ENCODE results near the gene TGM1.
"Not testable (repeated sequence)": the region's sequence is repeated elsewhere in the genome, so short reads cannot be mapped to it uniquely, and the experiment has no call there.

The TGM1 gene

DNA sequence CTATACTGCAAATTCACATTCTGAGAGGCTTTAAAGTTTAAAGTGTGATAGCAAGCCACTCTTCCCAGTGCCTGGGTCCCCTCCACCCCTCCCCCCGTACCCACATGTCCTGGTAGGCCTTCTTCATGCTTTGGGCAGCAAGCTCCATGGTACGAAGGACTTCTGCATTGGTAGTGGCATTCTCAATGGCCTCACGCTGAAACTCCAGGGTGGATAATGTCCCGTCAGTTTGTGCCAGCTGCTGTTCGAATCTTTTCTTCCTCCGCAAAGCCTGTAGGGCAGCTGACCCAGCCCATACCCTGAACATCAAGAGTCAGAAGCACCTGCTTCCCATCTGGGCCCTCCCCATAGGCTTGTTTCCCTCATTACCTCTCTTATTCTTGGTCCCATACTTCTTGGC is 51.7 kb downstream of the TGM1 start:
- no peak overlapping the region for H3K9ac ChIP-seq (ENCODE audit: low read depth, low read length)
- H3K36me3 ChIP-seq (ENCODE audit: insufficient read depth, low read length) = peaks cover 11% of the 10 kb centered on the region; the same call in 1 of the 2 replicates
- peaks cover 4% of the 10 kb centered on the region; the same call in 1 of the 2 replicates for H3K4me1 ChIP-seq (ENCODE audit: insufficient read depth, low read length)
- H3K9me3 ChIP-seq (ENCODE audit: control insufficient read depth, insufficient read depth, low read length) = no peaks in the 10 kb centered on the region

DNA sequence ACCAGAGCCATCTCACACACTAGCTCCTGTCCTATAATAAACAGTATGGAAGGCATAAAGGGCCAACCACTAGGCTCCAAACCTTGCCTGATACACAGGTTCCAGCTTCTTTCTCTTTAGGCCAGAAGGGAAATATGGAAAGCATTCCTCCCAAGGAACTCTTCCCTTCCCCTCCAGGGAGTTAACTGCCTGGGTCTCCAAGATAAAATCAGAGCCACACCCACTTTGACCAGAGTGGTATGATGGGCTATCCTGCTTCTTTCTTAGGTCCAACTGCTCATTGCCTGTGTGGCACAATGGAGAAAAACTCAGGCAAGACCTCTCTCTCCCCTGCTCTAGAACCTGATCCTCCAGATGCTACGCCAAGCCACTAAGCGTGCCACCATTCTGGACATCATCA is 55.4 kb downstream of the TGM1 start:
- no peaks in the 10 kb centered on the region for H3K4me1 ChIP-seq (ENCODE audit: insufficient read depth, low read length)
- H3K36me3 ChIP-seq (ENCODE audit: insufficient read depth, low read length) = peaks cover 18% of the 10 kb centered on the region; the same call in 1 of the 2 replicates
- no peaks in the 10 kb centered on the region for H3K9me3 ChIP-seq (ENCODE audit: control insufficient read depth, insufficient read depth, low read length)
- no peak overlapping the region for H3K9ac ChIP-seq (ENCODE audit: low read depth, low read length)

DNA sequence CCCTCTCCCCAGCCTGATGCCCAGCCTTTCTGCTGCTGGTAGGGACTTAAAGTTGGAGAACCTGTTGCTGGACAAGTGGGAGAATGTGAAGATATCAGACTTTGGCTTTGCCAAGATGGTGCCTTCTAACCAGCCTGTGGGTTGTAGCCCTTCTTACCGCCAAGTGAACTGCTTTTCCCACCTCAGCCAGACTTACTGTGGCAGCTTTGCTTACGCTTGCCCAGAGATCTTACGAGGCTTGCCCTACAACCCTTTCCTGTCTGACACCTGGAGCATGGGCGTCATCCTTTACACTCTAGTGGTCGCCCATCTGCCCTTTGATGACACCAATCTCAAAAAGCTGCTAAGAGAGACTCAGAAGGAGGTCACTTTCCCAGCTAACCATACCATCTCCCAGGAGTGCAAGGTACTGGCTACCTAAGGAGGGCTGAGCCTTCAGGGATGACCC is 55.8 kb downstream of the TGM1 start:
- Histone ChIP-seq H3K9ac (ENCODE audit: low read depth, low read length) (no peak overlapping the region), H3K9me3 (ENCODE audit: control insufficient read depth, insufficient read depth, low read length) (no peaks in the 10 kb centered on the region), H3K36me3 (ENCODE audit: insufficient read depth, low read length) (peaks cover 18% of the 10 kb centered on the region; the same call in 1 of the 2 replicates), H3K4me1 (ENCODE audit: insufficient read depth, low read length) (no peaks in the 10 kb centered on the region)

DNA sequence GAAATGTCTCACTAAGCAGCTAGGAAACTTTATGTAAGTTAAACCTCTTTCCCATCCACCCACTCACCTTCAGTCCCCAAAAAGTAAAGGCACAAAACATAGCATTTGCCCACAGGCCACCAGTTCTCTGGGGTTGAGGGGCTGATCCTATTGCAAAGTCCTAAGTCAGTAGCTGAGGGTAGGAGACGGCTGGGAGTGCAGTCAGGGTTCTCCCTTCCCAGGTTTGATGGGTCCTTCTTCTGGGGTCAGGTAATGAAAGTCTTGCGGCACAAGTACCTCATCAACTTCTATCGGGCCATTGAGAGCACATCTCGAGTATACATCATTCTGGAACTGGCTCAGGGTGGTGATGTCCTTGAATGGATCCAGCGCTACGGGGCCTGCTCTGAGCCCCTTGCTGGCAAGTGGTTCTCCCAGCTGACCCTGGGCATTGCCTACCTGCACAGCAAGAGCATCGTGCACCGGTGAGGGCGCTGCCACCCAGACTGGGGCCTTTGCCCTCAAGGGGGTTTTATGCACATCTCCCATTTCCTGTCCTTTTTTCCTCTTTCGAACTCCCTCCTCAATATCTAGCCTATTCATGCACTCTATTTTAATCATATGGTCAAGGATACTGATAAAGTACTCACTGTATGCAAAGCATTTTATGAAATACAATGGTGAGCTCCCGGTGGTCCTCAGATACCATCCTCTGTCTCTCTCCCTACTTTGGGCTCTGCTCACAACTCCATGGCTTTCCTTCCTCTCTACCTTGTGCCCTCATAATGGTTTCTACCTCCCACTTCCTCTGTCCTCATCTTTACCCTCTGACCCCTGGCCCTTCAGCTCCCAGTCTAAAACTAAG is 56.5 kb downstream of the TGM1 start:
- Histone ChIP-seq H3K9ac (ENCODE audit: low read depth, low read length) (no peak overlapping the region), H3K36me3 (ENCODE audit: insufficient read depth, low read length) (peaks cover 20% of the 10 kb centered on the region; the same call in 1 of the 2 replicates), H3K9me3 (ENCODE audit: control insufficient read depth, insufficient read depth, low read length) (peaks cover 3% of the 10 kb centered on the region), H3K4me1 (ENCODE audit: insufficient read depth, low read length) (no peaks in the 10 kb centered on the region)

DNA sequence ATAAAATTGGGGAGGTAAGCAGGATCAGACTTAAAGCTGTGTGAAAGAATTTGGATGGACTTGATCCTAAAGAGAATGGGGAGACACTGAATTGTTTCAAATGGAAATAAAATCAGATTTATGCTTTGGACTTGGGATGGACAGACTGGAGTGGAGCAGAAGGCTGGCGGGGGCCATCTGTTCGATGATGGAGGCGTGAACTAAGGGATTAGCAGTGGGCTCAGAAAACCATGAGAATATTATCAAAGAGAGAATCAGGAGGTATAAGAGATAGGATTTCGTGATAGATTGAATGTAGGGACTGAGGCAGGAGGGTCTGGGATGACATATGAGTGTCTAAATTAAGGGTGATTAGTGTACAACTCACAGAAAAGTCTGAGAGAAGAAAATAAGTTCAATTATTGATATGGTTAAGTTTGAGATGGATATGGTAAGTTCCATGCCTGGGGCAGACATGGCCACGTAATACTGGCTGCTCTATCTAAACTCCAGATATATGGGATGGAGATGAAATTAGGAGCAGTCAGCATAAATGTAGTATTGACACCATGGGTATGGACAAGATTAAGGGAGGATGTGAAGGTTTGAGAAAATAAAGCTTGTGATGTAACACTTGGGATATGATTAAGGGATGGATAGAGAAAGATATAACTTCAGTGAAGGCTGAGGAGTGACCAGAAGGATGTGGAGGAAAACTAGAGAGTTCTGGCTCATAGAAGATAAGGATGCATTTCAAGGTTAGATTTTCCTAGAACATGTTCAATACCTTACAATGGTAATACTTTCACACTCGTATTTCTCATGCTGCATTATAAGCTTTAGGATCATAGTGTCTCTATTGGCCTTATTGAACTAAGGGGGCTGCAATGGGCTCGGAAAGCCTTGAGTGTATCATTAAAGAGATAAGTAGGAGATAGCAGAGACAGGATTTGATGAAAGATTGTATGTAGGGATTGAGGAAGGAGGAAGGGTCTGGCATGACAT is 58.5 kb downstream of the TGM1 start:
- peaks cover 5% of the 10 kb centered on the region for H3K9me3 ChIP-seq (ENCODE audit: control insufficient read depth, insufficient read depth, low read length)
- no peaks in the 10 kb centered on the region for H3K4me1 ChIP-seq (ENCODE audit: insufficient read depth, low read length)
- H3K36me3 ChIP-seq (ENCODE audit: insufficient read depth, low read length) = peaks cover 20% of the 10 kb centered on the region; the same call in 1 of the 2 replicates
- no peak overlapping the region for H3K9ac ChIP-seq (ENCODE audit: low read depth, low read length)

DNA sequence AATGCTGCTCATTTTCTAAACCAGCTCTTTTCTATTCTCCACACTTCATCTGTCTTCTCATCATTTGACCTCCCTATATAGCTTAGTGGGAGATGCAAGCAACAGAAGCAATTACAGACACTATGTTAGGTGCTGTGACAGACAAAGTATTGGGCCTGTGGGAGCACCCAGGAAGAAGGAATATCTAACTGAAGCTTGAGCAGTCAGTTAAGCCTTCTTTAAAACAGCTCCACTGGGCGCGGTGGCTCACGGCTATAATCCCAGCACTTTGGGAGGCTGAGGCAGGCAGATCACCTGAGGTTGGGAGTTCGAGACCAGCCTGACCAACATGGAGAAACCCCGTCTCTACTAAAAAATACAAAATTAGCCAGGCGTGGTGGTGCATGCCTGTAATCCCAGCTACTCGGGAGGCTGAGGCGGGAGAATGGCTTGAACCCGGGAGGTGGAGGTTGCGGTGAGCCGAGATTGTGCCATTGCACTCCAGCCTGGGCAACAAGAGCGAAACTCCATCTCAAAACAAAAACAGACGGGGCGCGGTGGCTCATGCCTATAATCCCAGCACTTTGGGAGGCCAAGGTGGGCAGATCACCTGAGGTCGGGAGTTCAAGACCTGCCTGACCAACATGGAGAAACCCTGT is 59.6 kb downstream of the TGM1 start:
- Histone ChIP-seq H3K36me3 (ENCODE audit: insufficient read depth, low read length) (peaks cover 17% of the 10 kb centered on the region; the same call in 1 of the 2 replicates), H3K9ac (ENCODE audit: low read depth, low read length) (0 out of 2 replicates have a peak overlapping the region, but pooled peaks have one; percentile 3)
- not testable (repeated sequence) for H3K9me3 ChIP-seq (ENCODE audit: control insufficient read depth, insufficient read depth, low read length); H3K4me1 ChIP-seq (ENCODE audit: insufficient read depth, low read length)

DNA sequence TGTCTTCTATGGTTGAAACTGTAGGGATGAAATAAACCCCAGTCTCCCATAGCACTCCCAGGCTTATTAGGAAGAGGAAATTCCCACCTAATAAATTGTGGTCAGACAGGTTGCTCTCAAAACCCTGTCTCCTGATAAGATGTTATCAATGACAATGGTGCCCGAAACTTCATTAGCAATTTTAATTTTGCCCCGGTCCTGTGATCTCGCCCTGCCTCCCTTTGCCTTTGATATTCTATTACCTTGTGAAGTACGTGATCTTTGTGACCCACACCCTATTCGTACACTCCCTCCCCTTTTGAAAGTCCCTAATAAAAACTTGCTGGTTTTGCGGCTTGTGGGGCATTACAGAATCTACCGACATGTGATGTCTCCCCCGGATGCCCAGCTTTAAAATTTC is 60.4 kb downstream of the TGM1 start:
- H3K36me3 ChIP-seq (ENCODE audit: insufficient read depth, low read length) = peaks cover 17% of the 10 kb centered on the region; the same call in 1 of the 2 replicates
- H3K9me3 ChIP-seq (ENCODE audit: control insufficient read depth, insufficient read depth, low read length); H3K9ac ChIP-seq (ENCODE audit: low read depth, low read length); H3K4me1 ChIP-seq (ENCODE audit: insufficient read depth, low read length): not testable (repeated sequence)

Measured in ES-I3 (cell line).